AG09319 (cell line): ENCODE measurements around the gene SPRED2.
A peak's percentile ranks its signal among the peaks of the same experiment; 100 is the strongest.

Experiments used
- DNase-seq: peaks from one replicate; pipeline ENCODE4 v3.0.0-alpha.2; 2010; ENCODE audit warnings: low read depth; ENCODE audit errors: extremely low read depth
- TF ChIP-seq, protein P1 (sequence below): IDR thresholded peaks from 2 replicates; pipeline ENCODE4 v1.5.1; 2011; ENCODE audit warnings: low read depth, mild to moderate bottlenecking, inconsistent platforms, low read length, moderate library complexity

SPRED2 gene

GRCh38 chr2:65372619-65373018 is 59.8 kb downstream of the SPRED2 start:
- DNase-seq = no peak
- TF ChIP-seq, protein P1, sequence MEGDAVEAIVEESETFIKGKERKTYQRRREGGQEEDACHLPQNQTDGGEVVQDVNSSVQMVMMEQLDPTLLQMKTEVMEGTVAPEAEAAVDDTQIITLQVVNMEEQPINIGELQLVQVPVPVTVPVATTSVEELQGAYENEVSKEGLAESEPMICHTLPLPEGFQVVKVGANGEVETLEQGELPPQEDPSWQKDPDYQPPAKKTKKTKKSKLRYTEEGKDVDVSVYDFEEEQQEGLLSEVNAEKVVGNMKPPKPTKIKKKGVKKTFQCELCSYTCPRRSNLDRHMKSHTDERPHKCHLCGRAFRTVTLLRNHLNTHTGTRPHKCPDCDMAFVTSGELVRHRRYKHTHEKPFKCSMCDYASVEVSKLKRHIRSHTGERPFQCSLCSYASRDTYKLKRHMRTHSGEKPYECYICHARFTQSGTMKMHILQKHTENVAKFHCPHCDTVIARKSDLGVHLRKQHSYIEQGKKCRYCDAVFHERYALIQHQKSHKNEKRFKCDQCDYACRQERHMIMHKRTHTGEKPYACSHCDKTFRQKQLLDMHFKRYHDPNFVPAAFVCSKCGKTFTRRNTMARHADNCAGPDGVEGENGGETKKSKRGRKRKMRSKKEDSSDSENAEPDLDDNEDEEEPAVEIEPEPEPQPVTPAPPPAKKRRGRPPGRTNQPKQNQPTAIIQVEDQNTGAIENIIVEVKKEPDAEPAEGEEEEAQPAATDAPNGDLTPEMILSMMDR = no peak

DNA sequence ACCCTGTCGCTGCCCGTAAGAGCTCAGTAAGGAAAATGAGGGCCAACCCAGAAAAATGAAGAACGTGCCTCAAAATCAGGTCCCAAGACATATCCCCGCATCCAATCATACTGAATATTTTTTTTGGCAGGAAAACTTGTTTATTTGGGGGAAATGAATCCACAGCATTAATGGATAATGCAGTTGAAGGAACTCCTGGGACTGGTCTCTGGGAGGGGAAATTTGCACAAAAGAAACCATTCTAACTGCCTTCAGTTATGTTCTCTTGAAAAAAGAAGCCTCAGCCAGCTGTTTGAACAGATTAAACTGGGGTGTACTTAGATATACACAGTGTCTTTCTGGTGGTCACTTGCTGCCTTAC is 61.3 kb downstream of the SPRED2 start:
- DNase-seq = no peak
- TF ChIP-seq, protein P1 = no peak

GRCh38 chr2:65370387-65371073 is 61.9 kb downstream of the SPRED2 start:
- TF ChIP-seq, protein P1 = no peak
- no peak for DNase-seq

DNA sequence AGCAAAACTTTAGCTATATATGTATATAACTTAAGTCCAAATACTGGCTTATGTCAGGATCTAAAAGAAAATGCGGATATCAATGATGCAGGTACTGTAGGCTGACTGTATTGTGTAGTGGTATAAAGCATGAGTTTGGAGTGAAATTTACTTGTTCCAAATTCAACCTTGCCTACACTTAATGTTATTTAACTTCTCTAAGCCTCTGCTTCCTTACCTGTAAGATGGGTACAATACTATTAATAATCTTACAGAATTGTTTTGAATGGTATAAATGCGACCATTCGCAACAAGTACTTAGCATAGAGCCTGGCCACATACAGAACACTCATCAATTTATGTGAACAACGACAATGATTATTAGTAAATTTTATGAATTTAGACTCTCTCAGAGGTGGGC is 62.4 kb downstream of the SPRED2 start:
- TF ChIP-seq, protein P1 = no peak
- no peak for DNase-seq

DNA sequence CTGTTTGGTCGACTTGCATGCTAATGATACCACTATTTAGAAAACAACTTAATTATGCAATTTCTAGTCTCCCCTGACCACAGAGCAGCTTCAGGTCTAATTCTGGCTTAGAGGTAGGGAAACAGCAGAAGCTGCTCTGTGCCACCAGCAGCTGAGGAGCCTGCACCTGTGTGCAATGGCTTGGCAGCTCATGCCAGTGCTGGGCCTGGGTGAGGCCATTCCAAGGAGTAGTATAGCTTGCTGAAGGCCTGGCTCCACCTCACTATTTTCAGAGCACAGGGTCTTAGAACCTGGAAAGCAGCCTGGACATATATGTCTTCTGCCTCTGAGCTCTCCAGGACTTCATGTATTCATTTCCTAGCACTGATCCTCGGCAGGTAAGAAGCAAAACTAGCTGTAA is 62.8 kb downstream of the SPRED2 start:
- DNase-seq = no peak
- TF ChIP-seq, protein P1 = no peak

- DNase-seq = no peak
- TF ChIP-seq, protein P1 = no peak
Observed at GRCh38 chr2:65368468-65368867, 63.9 kb downstream of the SPRED2 start.

GRCh38 chr2:65367524-65367923 is 64.9 kb downstream of the SPRED2 start:
- TF ChIP-seq, protein P1 = no peak
- DNase-seq = peak; percentile 90
